H9 (cell line): ENCODE results near the gene ANKRD13B. TPM values are rescaled to one million over a fixed set of nuclear protein-coding genes. Genes with fewer than 3 reads are reported as not detected.

ENCODE experiments used
- DNase-seq: peaks from one replicate; pipeline ENCODE4 v3.0.0-alpha.2; 2017
- H2AFZ ChIP-seq: one replicate; pipeline ENCODE4 v1.6.1; 2013; ENCODE audit warnings: mild to moderate bottlenecking, low read length, control low read depth, moderate library complexity
- H2AK5ac ChIP-seq: 2 replicates; pipeline ENCODE4 v1.6.1; 2013; ENCODE audit warnings: low read length, control low read depth, mixed read lengths; ENCODE audit not compliant: insufficient read length
- H2BK120ac ChIP-seq: one replicate; pipeline ENCODE4 v1.6.1; 2013; ENCODE audit warnings: low read depth, mild to moderate bottlenecking, low read length, control low read depth, inconsistent platforms; ENCODE audit not compliant: poor library complexity, severe bottlenecking
- H2BK12ac ChIP-seq: 2 replicates; pipeline ENCODE4 v1.6.1; 2013; ENCODE audit warnings: low read length, control low read depth, mixed read lengths, low read depth; ENCODE audit not compliant: insufficient read length
- H2BK15ac ChIP-seq: 2 replicates; pipeline ENCODE4 v1.6.1; 2013; ENCODE audit warnings: low read depth, low read length, control low read depth
- H2BK20ac ChIP-seq: one replicate; pipeline ENCODE4 v1.6.1; 2013; ENCODE audit warnings: low read depth, mild to moderate bottlenecking, low read length, control low read depth, inconsistent platforms; ENCODE audit not compliant: poor library complexity, severe bottlenecking
- H2BK5ac ChIP-seq: 2 replicates; pipeline ENCODE4 v1.6.1; 2013; ENCODE audit warnings: low read length, control low read depth, mixed read lengths; ENCODE audit not compliant: insufficient read length
- H3K14ac ChIP-seq: 2 replicates; pipeline ENCODE4 v1.6.1; 2013; ENCODE audit warnings: low read length, control low read depth; ENCODE audit not compliant: insufficient read depth
- H3K18ac ChIP-seq: 2 replicates; pipeline ENCODE4 v1.6.1; 2013; ENCODE audit warnings: low read depth, mild to moderate bottlenecking, mixed read lengths, low read length, control low read depth; ENCODE audit not compliant: insufficient read length
- H3K23ac ChIP-seq: 2 replicates; pipeline ENCODE4 v1.6.1; 2013; ENCODE audit warnings: low read length, control low read depth, mixed read lengths, low read depth; ENCODE audit not compliant: insufficient read length
- H3K23me2 ChIP-seq: 2 replicates; pipeline ENCODE4 v1.6.1; 2013; ENCODE audit warnings: low read depth, mild to moderate bottlenecking, mixed read lengths, low read length, control low read depth; ENCODE audit not compliant: insufficient read length, poor library complexity, severe bottlenecking
- H3K27ac ChIP-seq: 2 replicates; pipeline ENCODE4 v1.5.1; 2013; ENCODE audit warnings: low read length, control low read depth, mixed read lengths, low read depth; ENCODE audit not compliant: insufficient read length
- H3K27me3 ChIP-seq: 2 replicates; pipeline ENCODE4 v1.6.1; 2013; ENCODE audit warnings: low read length, control low read depth, inconsistent platforms; ENCODE audit not compliant: insufficient read depth
- H3K4ac ChIP-seq: 2 replicates; pipeline ENCODE4 v1.6.1; 2013; ENCODE audit warnings: low read depth, mild to moderate bottlenecking, control low read depth, inconsistent platforms, low read length, moderate library complexity
- H3K4me1 ChIP-seq: 2 replicates; pipeline ENCODE4 v1.6.1; 2013; ENCODE audit warnings: low read length, control low read depth, inconsistent platforms; ENCODE audit not compliant: insufficient read depth
- H3K4me2 ChIP-seq: 2 replicates; pipeline ENCODE4 v1.6.1; 2013; ENCODE audit warnings: low read length, control low read depth, mixed read lengths; ENCODE audit not compliant: insufficient read length, insufficient read depth
- H3K56ac ChIP-seq: 2 replicates; pipeline ENCODE4 v1.6.1; 2013; ENCODE audit warnings: low read depth, mild to moderate bottlenecking, mixed read lengths, low read length, control low read depth; ENCODE audit not compliant: insufficient read length
- H3K79me1 ChIP-seq: 2 replicates; pipeline ENCODE4 v1.6.1; 2013; ENCODE audit warnings: low read depth, mild to moderate bottlenecking, moderate library complexity, low read length, control low read depth, inconsistent platforms; ENCODE audit not compliant: insufficient read depth, poor library complexity, severe bottlenecking
- H3K79me2 ChIP-seq: 2 replicates; pipeline ENCODE4 v1.6.1; 2013; ENCODE audit warnings: low read length, control low read depth, inconsistent platforms; ENCODE audit not compliant: insufficient read depth
- H3K9ac ChIP-seq: 2 replicates; pipeline ENCODE4 v1.6.1; 2013; ENCODE audit warnings: low read length, control low read depth, mixed read lengths; ENCODE audit not compliant: insufficient read length; ENCODE audit errors: extremely low read depth
- H3K9me3 ChIP-seq: one replicate; pipeline ENCODE4 v1.6.1; 2013; ENCODE audit warnings: low read depth, low read length, inconsistent platforms; ENCODE audit not compliant: control insufficient read depth
- H3T11ph ChIP-seq: one replicate; pipeline ENCODE4 v1.6.1; 2013; ENCODE audit warnings: mild to moderate bottlenecking, low read length, control low read depth, inconsistent platforms
- H4K20me1 ChIP-seq: one replicate; pipeline ENCODE4 v1.6.1; 2013; ENCODE audit not compliant: control insufficient read depth, insufficient read length, insufficient read depth
- H4K5ac ChIP-seq: 2 replicates; pipeline ENCODE4 v1.6.1; 2013; ENCODE audit warnings: low read depth, mild to moderate bottlenecking, mixed read lengths, low read length, control low read depth; ENCODE audit not compliant: insufficient read length
- H4K8ac ChIP-seq: replicated peaks from 2 replicates; pipeline ENCODE4 v1.6.1; 2013; ENCODE audit warnings: low read length, control low read depth, mixed read lengths, low read depth; ENCODE audit not compliant: insufficient read length
- H4K91ac ChIP-seq: 2 replicates; pipeline ENCODE4 v1.6.1; 2013; ENCODE audit warnings: low read depth, mild to moderate bottlenecking, moderate library complexity, mixed read lengths, low read length, control low read depth; ENCODE audit not compliant: insufficient read length
- H3K27ac Mint-ChIP-seq, 3 experiments: 2 replicates in 2 of 3; 3 replicates in 1 of 3; pipeline ENCODE4 v1.8.0; 2020 to 2021; ENCODE audit warnings: mixed read lengths in 3 of 3, mild to moderate bottlenecking in 1 of 3, moderate library complexity in 1 of 3
- H3K27me3 Mint-ChIP-seq: 2 replicates; pipeline ENCODE4 v1.8.0; 2021; ENCODE audit warnings: low read depth, mild to moderate bottlenecking, moderate library complexity, mixed read lengths
- H3K36me3 Mint-ChIP-seq, 3 experiments: 2 replicates in 2 of 3; 3 replicates in 1 of 3; pipeline ENCODE4 v1.8.0; 2020 to 2021; ENCODE audit warnings: low read depth in 3 of 3, mixed read lengths in 3 of 3; ENCODE audit not compliant: insufficient read depth in 1 of 3
- H3K4me1 Mint-ChIP-seq, 2 experiments: 2 replicates each; pipeline ENCODE4 v1.8.0; 2020; ENCODE audit warnings: mixed read lengths in 2 of 2
- H3K4me3 Mint-ChIP-seq, 2 experiments: 2 replicates in 1 of 2; 3 replicates in 1 of 2; pipeline ENCODE4 v1.8.0; 2020 to 2021; ENCODE audit warnings: mild to moderate bottlenecking in 2 of 2, mixed read lengths in 2 of 2, moderate library complexity in 1 of 2
- H3K9me3 Mint-ChIP-seq, 2 experiments: 2 replicates in 1 of 2; 3 replicates in 1 of 2; pipeline ENCODE4 v1.8.0; 2020; ENCODE audit warnings: mild to moderate bottlenecking in 2 of 2, mixed read lengths in 2 of 2, moderate library complexity in 1 of 2
- total RNA-seq: library from RNA; stranded (reverse); gene quantifications from 2 replicates; pipeline ENCODE4 v1.2.1, GENCODE V29; 2021
- TF ChIP-seq, protein P1 (sequence below): fragments of 200-600 bp; sonication (generic); conservative IDR thresholded peaks from 3 replicates; pipeline ENCODE4 v1.8.0; 2021; ENCODE audit warnings: antibody characterized with exemption, mild to moderate bottlenecking

The ANKRD13B gene
- total RNA-seq, 1 experiment from 2014 or later, result 24.2 TPM

DNA sequence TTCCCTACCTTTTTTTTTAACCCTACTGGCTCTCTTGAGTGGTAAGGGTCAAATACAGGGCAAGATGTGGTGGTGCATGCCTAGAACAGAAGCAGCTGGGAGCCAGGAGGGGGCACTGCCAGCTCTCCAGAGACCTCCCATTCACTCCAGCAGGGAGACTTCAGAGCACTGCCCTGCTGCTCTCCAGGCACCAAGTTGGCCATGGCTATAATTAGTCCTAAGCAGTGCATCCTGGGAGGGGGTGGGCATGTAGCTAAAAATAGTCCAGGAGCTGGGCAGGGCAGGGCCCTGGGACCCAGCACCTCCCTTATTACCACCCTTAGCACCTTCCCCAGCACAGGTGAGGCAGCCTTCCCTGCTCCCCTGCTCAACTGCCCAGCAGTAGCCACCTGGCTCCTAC is 26.3 kb downstream of the ANKRD13B start:
- Histone ChIP-seq H3K79me2 (no peaks in the 10 kb centered on the region), H3K4me1 (peaks cover 5% of the 10 kb centered on the region; the same call in 1 of the 2 replicates), H2BK5ac (no peak overlapping the region), H4K8ac (no peak overlapping the region), H2BK15ac (no peak overlapping the region), H4K20me1 (no peaks in the 10 kb centered on the region), H3K23me2 (peaks cover 20% of the 10 kb centered on the region), H3K27ac (no peak overlapping the region), H3K56ac (no peak overlapping the region), H2AK5ac (no peak overlapping the region), H3T11ph (no peak overlapping the region), H4K91ac (no peak overlapping the region), H2BK12ac (no peak overlapping the region), H3K4me2 (no peak overlapping the region), H3K9me3 (no peaks in the 10 kb centered on the region), H3K9ac (no peak overlapping the region), H2AFZ (no peak overlapping the region), H3K79me1 (no peaks in the 10 kb centered on the region), H2BK120ac (no peak overlapping the region), H3K4ac (no peak overlapping the region), H3K23ac (no peak overlapping the region), H3K18ac (no peak overlapping the region), H3K27me3 (peaks cover 11% of the 10 kb centered on the region), H4K5ac (no peak overlapping the region), H2BK20ac (no peak overlapping the region), H3K14ac (no peak overlapping the region)
- H3K27ac Mint-ChIP-seq, result no peak overlapping the region
- H3K36me3 Mint-ChIP-seq, result no peaks in the 10 kb centered on the region; a peak in 1 of 7 replicates
- H3K4me1 Mint-ChIP-seq, result peaks cover 45 to 75% of the 10 kb centered on the region in 2 experiments
- H3K4me3 Mint-ChIP-seq, result no peak overlapping the region
- DNase-seq, result peak; percentile 81
- peaks cover 88% of the 10 kb centered on the region for H3K27me3 Mint-ChIP-seq
- H3K9me3 Mint-ChIP-seq, result no peaks in the 10 kb centered on the region
- TF ChIP-seq, protein P1, sequence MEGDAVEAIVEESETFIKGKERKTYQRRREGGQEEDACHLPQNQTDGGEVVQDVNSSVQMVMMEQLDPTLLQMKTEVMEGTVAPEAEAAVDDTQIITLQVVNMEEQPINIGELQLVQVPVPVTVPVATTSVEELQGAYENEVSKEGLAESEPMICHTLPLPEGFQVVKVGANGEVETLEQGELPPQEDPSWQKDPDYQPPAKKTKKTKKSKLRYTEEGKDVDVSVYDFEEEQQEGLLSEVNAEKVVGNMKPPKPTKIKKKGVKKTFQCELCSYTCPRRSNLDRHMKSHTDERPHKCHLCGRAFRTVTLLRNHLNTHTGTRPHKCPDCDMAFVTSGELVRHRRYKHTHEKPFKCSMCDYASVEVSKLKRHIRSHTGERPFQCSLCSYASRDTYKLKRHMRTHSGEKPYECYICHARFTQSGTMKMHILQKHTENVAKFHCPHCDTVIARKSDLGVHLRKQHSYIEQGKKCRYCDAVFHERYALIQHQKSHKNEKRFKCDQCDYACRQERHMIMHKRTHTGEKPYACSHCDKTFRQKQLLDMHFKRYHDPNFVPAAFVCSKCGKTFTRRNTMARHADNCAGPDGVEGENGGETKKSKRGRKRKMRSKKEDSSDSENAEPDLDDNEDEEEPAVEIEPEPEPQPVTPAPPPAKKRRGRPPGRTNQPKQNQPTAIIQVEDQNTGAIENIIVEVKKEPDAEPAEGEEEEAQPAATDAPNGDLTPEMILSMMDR, result peak; percentile 56
